Measurements from ENCODE around the gene BACH2.

DNA sequence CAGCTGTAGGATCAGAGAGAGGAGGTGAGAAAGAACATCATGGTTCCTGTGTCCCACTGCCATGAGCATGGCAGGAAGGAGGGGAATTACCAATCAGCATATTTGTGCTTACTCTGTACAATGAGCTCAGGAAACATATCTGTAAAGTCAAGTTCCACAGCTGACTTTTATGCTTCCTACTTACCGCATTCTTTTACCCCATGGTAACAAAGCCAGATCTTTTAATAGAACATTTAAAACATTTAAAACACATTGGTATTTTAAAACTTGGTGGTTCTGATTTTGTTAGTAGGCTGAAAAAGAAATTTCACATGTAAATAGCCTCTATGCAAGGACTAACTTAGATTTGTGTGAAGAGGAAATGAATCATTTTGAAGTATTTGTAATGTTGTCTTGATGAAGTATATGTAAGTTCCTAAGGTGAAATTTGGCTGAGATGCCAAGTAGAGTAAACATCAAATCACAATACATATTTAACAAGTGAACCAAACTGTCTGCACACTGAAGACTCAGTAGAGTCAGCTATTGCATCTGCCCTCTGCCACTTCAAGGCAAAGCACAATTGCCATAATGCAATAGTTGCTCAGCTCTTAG lies 287.6 kb downstream of the BACH2 start:
- no peak for TF ChIP-seq CTCF (IDR thresholded peaks at IDR 0.05; ENCODE audit: poor library complexity, severe bottlenecking)
- no peak for TF ChIP-seq POLR2AphosphoS5 (IDR thresholded peaks at IDR 0.05)
- no peak for TF ChIP-seq EZH2 (IDR thresholded peaks at IDR 0.05; ENCODE audit: borderline replicate concordance, insufficient read depth, low read length, poor library complexity, severe bottlenecking)
- no peak for TF ChIP-seq EP300 (conservative IDR thresholded peaks at IDR 0.05; ENCODE audit: poor library complexity, severe bottlenecking)
- TF ChIP-seq, protein P1, sequence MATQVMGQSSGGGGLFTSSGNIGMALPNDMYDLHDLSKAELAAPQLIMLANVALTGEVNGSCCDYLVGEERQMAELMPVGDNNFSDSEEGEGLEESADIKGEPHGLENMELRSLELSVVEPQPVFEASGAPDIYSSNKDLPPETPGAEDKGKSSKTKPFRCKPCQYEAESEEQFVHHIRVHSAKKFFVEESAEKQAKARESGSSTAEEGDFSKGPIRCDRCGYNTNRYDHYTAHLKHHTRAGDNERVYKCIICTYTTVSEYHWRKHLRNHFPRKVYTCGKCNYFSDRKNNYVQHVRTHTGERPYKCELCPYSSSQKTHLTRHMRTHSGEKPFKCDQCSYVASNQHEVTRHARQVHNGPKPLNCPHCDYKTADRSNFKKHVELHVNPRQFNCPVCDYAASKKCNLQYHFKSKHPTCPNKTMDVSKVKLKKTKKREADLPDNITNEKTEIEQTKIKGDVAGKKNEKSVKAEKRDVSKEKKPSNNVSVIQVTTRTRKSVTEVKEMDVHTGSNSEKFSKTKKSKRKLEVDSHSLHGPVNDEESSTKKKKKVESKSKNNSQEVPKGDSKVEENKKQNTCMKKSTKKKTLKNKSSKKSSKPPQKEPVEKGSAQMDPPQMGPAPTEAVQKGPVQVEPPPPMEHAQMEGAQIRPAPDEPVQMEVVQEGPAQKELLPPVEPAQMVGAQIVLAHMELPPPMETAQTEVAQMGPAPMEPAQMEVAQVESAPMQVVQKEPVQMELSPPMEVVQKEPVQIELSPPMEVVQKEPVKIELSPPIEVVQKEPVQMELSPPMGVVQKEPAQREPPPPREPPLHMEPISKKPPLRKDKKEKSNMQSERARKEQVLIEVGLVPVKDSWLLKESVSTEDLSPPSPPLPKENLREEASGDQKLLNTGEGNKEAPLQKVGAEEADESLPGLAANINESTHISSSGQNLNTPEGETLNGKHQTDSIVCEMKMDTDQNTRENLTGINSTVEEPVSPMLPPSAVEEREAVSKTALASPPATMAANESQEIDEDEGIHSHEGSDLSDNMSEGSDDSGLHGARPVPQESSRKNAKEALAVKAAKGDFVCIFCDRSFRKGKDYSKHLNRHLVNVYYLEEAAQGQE (IDR thresholded peaks at IDR 0.05; ENCODE audit: borderline replicate concordance): no peak
- no peak for TF ChIP-seq TAF1 (IDR thresholded peaks at IDR 0.05; ENCODE audit: low read depth)
- TF ChIP-seq SMC3 (conservative IDR thresholded peaks at IDR 0.05; ENCODE audit: poor library complexity): no peak
- TF ChIP-seq RAD21 (conservative IDR thresholded peaks at IDR 0.05): no peak
- TF ChIP-seq MXI1 (conservative IDR thresholded peaks at IDR 0.05; ENCODE audit: poor library complexity, severe bottlenecking): no peak
